ENCODE data around the gene LZTS2.
"Not testable (repeated sequence)": the region's sequence is repeated elsewhere in the genome, so short reads cannot be mapped to it uniquely, and the experiment has no call there.

Gene LZTS2

GRCh38 chr10:101034404-101034803 is 34.8 kb downstream of the LZTS2 start:
- not testable (repeated sequence) for ATAC-seq

- no peak for ATAC-seq
Observed at GRCh38 chr10:101035314-101035713, 35.7 kb downstream of the LZTS2 start.

GRCh38 chr10:101035916-101036702 is 36.5 kb downstream of the LZTS2 start:
- no peak for ATAC-seq

GRCh38 chr10:101036726-101037125 is 37.1 kb downstream of the LZTS2 start:
- no peak for ATAC-seq

GRCh38 chr10:101038484-101038883 is 38.9 kb downstream of the LZTS2 start:
- ATAC-seq = no peak

GRCh38 chr10:101040061-101040460 is 40.5 kb downstream of the LZTS2 start:
- ATAC-seq = no peak

- no peak for ATAC-seq
Observed at GRCh38 chr10:101040851-101041250, 41.2 kb downstream of the LZTS2 start.

- ATAC-seq = peak; percentile 81 to 84
Observed at GRCh38 chr10:101041252-101041761, 41.7 kb downstream of the LZTS2 start.

- no peak for ATAC-seq
Observed at GRCh38 chr10:101042118-101042517, 42.5 kb downstream of the LZTS2 start.

- ATAC-seq = peak; percentile 94 to 96
Observed at GRCh38 chr10:101042667-101043362, 43.2 kb downstream of the LZTS2 start.

- no peak for ATAC-seq
Observed at GRCh38 chr10:101043363-101043707, 43.7 kb downstream of the LZTS2 start.

GRCh38 chr10:101044117-101044516 is 44.5 kb downstream of the LZTS2 start:
- no peak for ATAC-seq

- ATAC-seq = no peak
Observed at GRCh38 chr10:101046332-101047238, 47.0 kb downstream of the LZTS2 start.

- ATAC-seq = no peak
Observed at GRCh38 chr10:101047268-101047667, 47.7 kb downstream of the LZTS2 start.

- ATAC-seq = no peak
Observed at GRCh38 chr10:101047961-101048892, 48.6 kb downstream of the LZTS2 start.

GRCh38 chr10:101050208-101051069 is 50.8 kb downstream of the LZTS2 start:
- peak; percentile 80 to 85 for ATAC-seq

GRCh38 chr10:101052285-101052684 is 52.7 kb downstream of the LZTS2 start:
- ATAC-seq = no peak

- no peak for ATAC-seq
Observed at GRCh38 chr10:101053516-101053915, 53.9 kb downstream of the LZTS2 start.

GRCh38 chr10:101054351-101054750 is 54.7 kb downstream of the LZTS2 start:
- no peak for ATAC-seq

- ATAC-seq = no peak
Observed at GRCh38 chr10:101054876-101055275, 55.3 kb downstream of the LZTS2 start.

- ATAC-seq = no peak
Observed at GRCh38 chr10:101055411-101055810, 55.8 kb downstream of the LZTS2 start.

Measured in activated CD4-positive, CD25-positive, alpha-beta regulatory T cell treated with anti-CD3 and anti-CD28 coated beads, Interleukin-2, amount 50 U/mL, for 24 hours (primary cell).